GM23338 (cell line): Measurements from ENCODE around the gene ZNF277.

Experiments used
- EZH2 ChIP-seq: fragments of 200-600 bp; sonication (generic); IDR thresholded peaks from one replicate; pipeline ENCODE4 v1.8.0; 2017; ENCODE audit warnings: antibody characterized with exemption, mild to moderate bottlenecking, low read depth; ENCODE audit not compliant: unreplicated experiment
- EZH2phosphoT487 ChIP-seq: fragments of 200-600 bp; sonication (generic); IDR thresholded peaks from one replicate; pipeline ENCODE4 v1.8.1; 2018; ENCODE audit warnings: antibody characterized with exemption; ENCODE audit not compliant: unreplicated experiment
- POLR2AphosphoS5 ChIP-seq: IDR thresholded peaks from 2 replicates; pipeline ENCODE4 v1.6.1; 2016; ENCODE audit warnings: antibody characterized with exemption, low read depth
- STAT1 ChIP-seq: IDR thresholded peaks from one replicate; pipeline ENCODE4 v1.6.1; 2016; ENCODE audit warnings: antibody characterized with exemption; ENCODE audit not compliant: unreplicated experiment
- TF ChIP-seq, protein P1 (sequence below), 2 experiments: fragments of 200-600 bp in 1 of 2; sonication (generic) in 1 of 2; conservative IDR thresholded peaks; 2 replicates each; pipeline versions ENCODE4 v1.5.1 to v1.6.1; 2016 to 2017; ENCODE audit warnings: antibody characterized with exemption in 2 of 2, low read depth in 2 of 2, mild to moderate bottlenecking in 2 of 2, moderate library complexity in 1 of 2
- TF ChIP-seq, protein P2 (sequence below): IDR thresholded peaks from one replicate; pipeline ENCODE4 v1.6.1; 2018; ENCODE audit warnings: antibody characterized with exemption; ENCODE audit not compliant: unreplicated experiment
- TF ChIP-seq, protein P3 (sequence below): IDR thresholded peaks from 2 replicates; pipeline ENCODE4 v1.6.1; 2016; ENCODE audit warnings: antibody characterized with exemption

- TF ChIP-seq, protein P1, sequence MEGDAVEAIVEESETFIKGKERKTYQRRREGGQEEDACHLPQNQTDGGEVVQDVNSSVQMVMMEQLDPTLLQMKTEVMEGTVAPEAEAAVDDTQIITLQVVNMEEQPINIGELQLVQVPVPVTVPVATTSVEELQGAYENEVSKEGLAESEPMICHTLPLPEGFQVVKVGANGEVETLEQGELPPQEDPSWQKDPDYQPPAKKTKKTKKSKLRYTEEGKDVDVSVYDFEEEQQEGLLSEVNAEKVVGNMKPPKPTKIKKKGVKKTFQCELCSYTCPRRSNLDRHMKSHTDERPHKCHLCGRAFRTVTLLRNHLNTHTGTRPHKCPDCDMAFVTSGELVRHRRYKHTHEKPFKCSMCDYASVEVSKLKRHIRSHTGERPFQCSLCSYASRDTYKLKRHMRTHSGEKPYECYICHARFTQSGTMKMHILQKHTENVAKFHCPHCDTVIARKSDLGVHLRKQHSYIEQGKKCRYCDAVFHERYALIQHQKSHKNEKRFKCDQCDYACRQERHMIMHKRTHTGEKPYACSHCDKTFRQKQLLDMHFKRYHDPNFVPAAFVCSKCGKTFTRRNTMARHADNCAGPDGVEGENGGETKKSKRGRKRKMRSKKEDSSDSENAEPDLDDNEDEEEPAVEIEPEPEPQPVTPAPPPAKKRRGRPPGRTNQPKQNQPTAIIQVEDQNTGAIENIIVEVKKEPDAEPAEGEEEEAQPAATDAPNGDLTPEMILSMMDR (conservative IDR thresholded peaks at IDR 0.05; ENCODE audit: low read depth in 2 of 2), result no peak
- TF ChIP-seq POLR2AphosphoS5 (no peak), EZH2phosphoT487 (no peak), STAT1 (no peak), EZH2 (no peak)
- TF ChIP-seq, protein P2, sequence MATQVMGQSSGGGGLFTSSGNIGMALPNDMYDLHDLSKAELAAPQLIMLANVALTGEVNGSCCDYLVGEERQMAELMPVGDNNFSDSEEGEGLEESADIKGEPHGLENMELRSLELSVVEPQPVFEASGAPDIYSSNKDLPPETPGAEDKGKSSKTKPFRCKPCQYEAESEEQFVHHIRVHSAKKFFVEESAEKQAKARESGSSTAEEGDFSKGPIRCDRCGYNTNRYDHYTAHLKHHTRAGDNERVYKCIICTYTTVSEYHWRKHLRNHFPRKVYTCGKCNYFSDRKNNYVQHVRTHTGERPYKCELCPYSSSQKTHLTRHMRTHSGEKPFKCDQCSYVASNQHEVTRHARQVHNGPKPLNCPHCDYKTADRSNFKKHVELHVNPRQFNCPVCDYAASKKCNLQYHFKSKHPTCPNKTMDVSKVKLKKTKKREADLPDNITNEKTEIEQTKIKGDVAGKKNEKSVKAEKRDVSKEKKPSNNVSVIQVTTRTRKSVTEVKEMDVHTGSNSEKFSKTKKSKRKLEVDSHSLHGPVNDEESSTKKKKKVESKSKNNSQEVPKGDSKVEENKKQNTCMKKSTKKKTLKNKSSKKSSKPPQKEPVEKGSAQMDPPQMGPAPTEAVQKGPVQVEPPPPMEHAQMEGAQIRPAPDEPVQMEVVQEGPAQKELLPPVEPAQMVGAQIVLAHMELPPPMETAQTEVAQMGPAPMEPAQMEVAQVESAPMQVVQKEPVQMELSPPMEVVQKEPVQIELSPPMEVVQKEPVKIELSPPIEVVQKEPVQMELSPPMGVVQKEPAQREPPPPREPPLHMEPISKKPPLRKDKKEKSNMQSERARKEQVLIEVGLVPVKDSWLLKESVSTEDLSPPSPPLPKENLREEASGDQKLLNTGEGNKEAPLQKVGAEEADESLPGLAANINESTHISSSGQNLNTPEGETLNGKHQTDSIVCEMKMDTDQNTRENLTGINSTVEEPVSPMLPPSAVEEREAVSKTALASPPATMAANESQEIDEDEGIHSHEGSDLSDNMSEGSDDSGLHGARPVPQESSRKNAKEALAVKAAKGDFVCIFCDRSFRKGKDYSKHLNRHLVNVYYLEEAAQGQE, result no peak
- TF ChIP-seq, protein P3, sequence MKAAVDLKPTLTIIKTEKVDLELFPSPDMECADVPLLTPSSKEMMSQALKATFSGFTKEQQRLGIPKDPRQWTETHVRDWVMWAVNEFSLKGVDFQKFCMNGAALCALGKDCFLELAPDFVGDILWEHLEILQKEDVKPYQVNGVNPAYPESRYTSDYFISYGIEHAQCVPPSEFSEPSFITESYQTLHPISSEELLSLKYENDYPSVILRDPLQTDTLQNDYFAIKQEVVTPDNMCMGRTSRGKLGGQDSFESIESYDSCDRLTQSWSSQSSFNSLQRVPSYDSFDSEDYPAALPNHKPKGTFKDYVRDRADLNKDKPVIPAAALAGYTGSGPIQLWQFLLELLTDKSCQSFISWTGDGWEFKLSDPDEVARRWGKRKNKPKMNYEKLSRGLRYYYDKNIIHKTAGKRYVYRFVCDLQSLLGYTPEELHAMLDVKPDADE, result no peak
Observed at GRCh38 chr7:112213735-112214134, 7.2 kb downstream of the ZNF277 start.
